CD4-positive, alpha-beta T cell treated with Interleukin-4 for 1 hour (primary cell): ENCODE data around the gene KCNJ5.

ENCODE experiments used
- DNase-seq, 2 donors: peaks; one replicate each; pipeline ENCODE4 v3.0.0-alpha.2; 2020 to 2022

Gene KCNJ5

DNA sequence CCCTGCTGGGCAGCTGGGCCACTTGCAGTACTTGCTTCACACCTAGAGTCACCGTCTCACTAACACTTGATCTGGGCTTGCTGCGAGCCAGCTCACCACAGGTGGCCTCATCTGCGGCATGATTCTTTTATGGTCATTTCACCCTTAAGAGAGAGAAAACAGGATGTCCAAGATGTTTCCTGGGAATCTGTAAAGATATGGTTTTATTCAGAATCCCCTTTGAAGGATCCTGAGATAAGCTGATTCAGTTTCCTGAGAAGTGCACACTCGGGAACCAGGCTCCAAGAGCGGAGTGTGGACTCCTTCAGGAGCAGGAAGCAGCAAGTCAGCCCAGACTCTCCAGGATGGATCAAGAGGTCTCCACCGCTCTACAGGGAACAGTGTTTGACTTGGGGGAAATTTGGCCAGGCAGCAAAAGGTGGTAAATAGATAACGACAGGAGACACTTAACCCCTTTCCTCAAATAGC, 73.3 kb downstream of the KCNJ5 start:
- DNase-seq: no peak

DNA sequence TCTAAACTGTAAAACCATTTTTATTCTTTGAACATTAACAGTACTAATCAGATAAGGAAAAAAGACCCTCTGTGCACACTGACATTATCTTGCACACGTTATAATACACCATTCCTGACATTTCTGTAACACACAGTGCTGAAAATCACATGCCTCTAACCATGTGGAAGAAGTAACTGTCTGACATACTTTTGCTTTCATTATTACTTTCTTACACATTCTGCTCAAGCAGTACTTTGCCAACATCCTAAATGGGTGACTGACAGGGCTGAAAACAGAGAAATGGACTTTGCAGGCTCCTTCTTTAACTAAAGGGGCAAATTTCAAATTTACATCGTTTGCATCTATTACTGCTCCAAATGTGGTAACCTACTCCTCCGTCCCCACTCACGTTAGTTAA, 74.3 kb downstream of the KCNJ5 start:
- DNase-seq: no peak

DNA sequence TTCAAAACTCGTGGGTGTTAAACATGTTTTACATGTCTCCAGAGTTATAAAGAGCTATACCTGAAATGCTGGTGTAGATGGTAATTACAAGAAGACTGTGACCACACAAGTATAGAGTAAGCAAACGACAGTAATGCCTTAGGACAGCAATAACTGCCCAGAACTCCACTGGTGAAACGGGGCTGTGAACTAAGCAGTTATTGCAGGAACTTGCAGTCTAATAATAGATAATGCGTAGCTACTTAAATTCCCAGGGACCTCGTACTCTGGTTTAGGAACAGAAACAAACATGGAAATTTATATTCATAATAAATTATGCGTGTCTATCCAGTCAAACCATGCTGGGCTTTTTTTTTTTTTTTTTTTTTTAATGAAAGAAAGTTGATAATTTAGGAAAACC, 76.4 kb downstream of the KCNJ5 start:
- no peak for DNase-seq

DNA sequence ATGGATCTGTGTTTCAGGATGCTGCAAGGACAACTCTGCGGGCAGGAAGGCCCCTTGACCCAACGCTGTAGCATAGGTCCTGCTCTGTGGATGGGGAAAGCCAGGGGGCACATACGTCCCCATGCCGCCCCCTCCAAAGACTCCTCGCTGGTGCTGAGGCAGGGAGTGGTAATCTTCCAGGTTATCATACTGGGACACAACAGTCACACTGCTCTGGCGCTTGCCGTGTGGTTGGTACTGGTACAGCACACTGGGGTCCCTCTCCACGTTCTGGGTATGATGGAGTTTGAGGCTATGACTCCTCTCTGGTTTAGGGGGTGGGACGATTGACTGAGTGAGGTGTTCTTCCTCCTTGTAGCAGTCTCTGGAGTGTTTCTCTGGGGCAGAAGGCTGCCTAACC, 77.8 kb downstream of the KCNJ5 start:
- DNase-seq: no peak
